Measurements from ENCODE around the gene ANKRD18B. TPM values are rescaled to one million over a fixed set of nuclear protein-coding genes. Genes with fewer than 3 reads are reported as not detected.
"Not testable (repeated sequence)": the region's sequence is repeated elsewhere in the genome, so short reads cannot be mapped to it uniquely, and the experiment has no call there.

ANKRD18B gene
- total and polyA plus RNA-seq, 2 of the 8 experiments (the other 6 are each of a cell fraction or from before 2014, with no cell fraction given), result 1.6 to 13.8 TPM

GRCh38 chr9:33577786-33578185 lies 53.7 kb downstream of the ANKRD18B start:
- H3K79me1 ChIP-seq (ENCODE audit: low read depth, low read length); H3K79me2 ChIP-seq (ENCODE audit: control insufficient read depth in 1 of 2, insufficient read depth in 2 of 2, low read length in 2 of 2); H2BK12ac ChIP-seq (ENCODE audit: low read depth, low read length); H2AK5ac ChIP-seq (ENCODE audit: low read depth, low read length); H3K36me3 ChIP-seq (ENCODE audit: control insufficient read depth in 2 of 4, insufficient read depth in 4 of 4, low read length in 3 of 4); H3K4me2 ChIP-seq (ENCODE audit: insufficient read depth in 1 of 2, low read depth in 2 of 2, low read length in 2 of 2); H3K14ac ChIP-seq (ENCODE audit: insufficient read length); H2AFZ ChIP-seq (ENCODE audit: low read length); H3K4me1 ChIP-seq (replicated peaks in 1 of 4; ENCODE audit: control insufficient read depth in 3 of 4, insufficient read depth in 4 of 4, low read length in 3 of 4); H3K4me3 ChIP-seq (ENCODE audit: extremely low read depth in 1 of 4, insufficient read depth in 2 of 4, low read depth in 3 of 4, low read length in 4 of 4); H4K5ac ChIP-seq (ENCODE audit: insufficient read length, low read depth, low read length); DNase-seq (ENCODE audit: low read depth in 1 of 2, low spot score in 2 of 2); H3K9me3 ChIP-seq (ENCODE audit: insufficient read depth in 2 of 2, low read depth in 1 of 2, low read length in 1 of 2); H4K91ac ChIP-seq (replicated peaks; ENCODE audit: insufficient read length, low read length); H2BK5ac ChIP-seq (ENCODE audit: low read depth, low read length); H2BK120ac ChIP-seq (replicated peaks; ENCODE audit: low read depth, low read length); H2BK20ac ChIP-seq (ENCODE audit: low read length); H4K20me1 ChIP-seq (replicated peaks in 1 of 2; ENCODE audit: control insufficient read depth in 1 of 2, insufficient read depth in 2 of 2, low read length in 2 of 2); H3K56ac ChIP-seq (replicated peaks; ENCODE audit: insufficient read length, low read depth, low read length); H4K8ac ChIP-seq (ENCODE audit: extremely low read depth, insufficient read depth, low read length); H2BK15ac ChIP-seq (ENCODE audit: low read length); CTCF ChIA-PET (ENCODE audit: partially characterized antibody); H3K9ac ChIP-seq (replicated peaks in 1 of 4; ENCODE audit: extremely low read depth in 1 of 4, low read depth in 3 of 4, low read length in 3 of 4); FAIRE-seq; H3K18ac ChIP-seq (ENCODE audit: extremely low read depth, low read length); H3K27ac ChIP-seq (ENCODE audit: low read depth, low read length); H3K23ac ChIP-seq (ENCODE audit: insufficient read length); H3K4ac ChIP-seq (replicated peaks; ENCODE audit: insufficient read length, low read depth, low read length); POLR2A ChIA-PET (ENCODE audit: partially characterized antibody); H3K23me2 ChIP-seq (ENCODE audit: low read depth, low read length); H3K27me3 ChIP-seq (replicated peaks in 1 of 4; ENCODE audit: control insufficient read depth in 3 of 4, extremely low read depth in 1 of 4, insufficient read depth in 3 of 4, low read length in 3 of 4): not testable (repeated sequence)
- 90% methylated on average over 3 of the region's 3 CpGs; no CpG with 5 or more reads in 1 of the 2 experiments for WGBS, 2 experiments (ENCODE audit: extremely low coverage in 1 of 2, insufficient coverage in 1 of 2, insufficient read length in 1 of 2, insufficient replicate concordance in 2 of 2, low coverage in 1 of 2, low lambda C conversion rate in 2 of 2, missing lambda C conversion rate in 1 of 2)

GRCh38 chr9:33579996-33580395 lies 55.9 kb downstream of the ANKRD18B start:
- FAIRE-seq; POLR2A ChIA-PET (ENCODE audit: partially characterized antibody): not testable (repeated sequence)

More at GRCh38 chr9:33579996-33580395, 55.9 kb downstream of the ANKRD18B start:
- H2BK12ac ChIP-seq (ENCODE audit: low read depth, low read length); CTCF ChIA-PET (ENCODE audit: partially characterized antibody); H4K5ac ChIP-seq (ENCODE audit: insufficient read length, low read depth, low read length); H3K27ac ChIP-seq (ENCODE audit: low read depth, low read length); H3K23me2 ChIP-seq (ENCODE audit: low read depth, low read length); H3K27me3 ChIP-seq (replicated peaks in 1 of 4; ENCODE audit: control insufficient read depth in 3 of 4, extremely low read depth in 1 of 4, insufficient read depth in 3 of 4, low read length in 3 of 4); H3K4me2 ChIP-seq (ENCODE audit: insufficient read depth in 1 of 2, low read depth in 2 of 2, low read length in 2 of 2); H2BK5ac ChIP-seq (ENCODE audit: low read depth, low read length); H4K8ac ChIP-seq (ENCODE audit: extremely low read depth, insufficient read depth, low read length); H3K79me2 ChIP-seq (ENCODE audit: control insufficient read depth in 1 of 2, insufficient read depth in 2 of 2, low read length in 2 of 2); H3K36me3 ChIP-seq (ENCODE audit: control insufficient read depth in 2 of 4, insufficient read depth in 4 of 4, low read length in 3 of 4); H3K4me1 ChIP-seq (replicated peaks in 1 of 4; ENCODE audit: control insufficient read depth in 3 of 4, insufficient read depth in 4 of 4, low read length in 3 of 4); H3K4ac ChIP-seq (replicated peaks; ENCODE audit: insufficient read length, low read depth, low read length); H3K9ac ChIP-seq (replicated peaks in 1 of 4; ENCODE audit: extremely low read depth in 1 of 4, low read depth in 3 of 4, low read length in 3 of 4); H2BK20ac ChIP-seq (ENCODE audit: low read length); H4K91ac ChIP-seq (replicated peaks; ENCODE audit: insufficient read length, low read length); H2BK15ac ChIP-seq (ENCODE audit: low read length); H2BK120ac ChIP-seq (replicated peaks; ENCODE audit: low read depth, low read length); H3K79me1 ChIP-seq (ENCODE audit: low read depth, low read length); H2AFZ ChIP-seq (ENCODE audit: low read length); H3K14ac ChIP-seq (ENCODE audit: insufficient read length); H3K23ac ChIP-seq (ENCODE audit: insufficient read length); H3K9me3 ChIP-seq (ENCODE audit: insufficient read depth in 2 of 2, low read depth in 1 of 2, low read length in 1 of 2); H3K56ac ChIP-seq (replicated peaks; ENCODE audit: insufficient read length, low read depth, low read length); DNase-seq (ENCODE audit: low read depth in 1 of 2, low spot score in 2 of 2); H4K20me1 ChIP-seq (replicated peaks in 1 of 2; ENCODE audit: control insufficient read depth in 1 of 2, insufficient read depth in 2 of 2, low read length in 2 of 2); H3K4me3 ChIP-seq (ENCODE audit: extremely low read depth in 1 of 4, insufficient read depth in 2 of 4, low read depth in 3 of 4, low read length in 4 of 4); H3K18ac ChIP-seq (ENCODE audit: extremely low read depth, low read length); H2AK5ac ChIP-seq (ENCODE audit: low read depth, low read length): not testable (repeated sequence)
- WGBS, 2 experiments (ENCODE audit: extremely low coverage in 1 of 2, insufficient coverage in 1 of 2, insufficient read length in 1 of 2, insufficient replicate concordance in 2 of 2, low coverage in 1 of 2, low lambda C conversion rate in 2 of 2, missing lambda C conversion rate in 1 of 2), result 100% methylated on average over 1 of the region's 1 CpG; no CpG with 5 or more reads in 1 of the 2 experiments
